GM19043 (cell line): ENCODE measurements around the gene DBH.
"Not testable (repeated sequence)": the region's sequence is repeated elsewhere in the genome, so short reads cannot be mapped to it uniquely, and the experiment has no call there.

ENCODE experiments used
- ATAC-seq: cut with Tn5 transposase; IDR thresholded peaks from one replicate; pipeline ENCODE4 v1.9.1; 2021; ENCODE audit warnings: low read depth; ENCODE audit not compliant: unreplicated experiment

Gene DBH

GRCh38 chr9:133618726-133619125 is 17.4 kb upstream of the DBH start:
- no peak for ATAC-seq

GRCh38 chr9:133619791-133620190 is 16.4 kb upstream of the DBH start:
- no peak for ATAC-seq

GRCh38 chr9:133621725-133622267 is 14.4 kb upstream of the DBH start:
- no peak for ATAC-seq

- ATAC-seq, result no peak
Measured at GRCh38 chr9:133622555-133622954, 13.6 kb upstream of the DBH start.

GRCh38 chr9:133626008-133626407 is 10.2 kb upstream of the DBH start:
- not testable (repeated sequence) for ATAC-seq

- no peak for ATAC-seq
Measured at GRCh38 chr9:133627341-133627740, 8.8 kb upstream of the DBH start.

- ATAC-seq, result no peak
Measured at GRCh38 chr9:133628766-133629165, 7.4 kb upstream of the DBH start.

GRCh38 chr9:133629221-133630110 is 6.7 kb upstream of the DBH start:
- ATAC-seq, result no peak

- ATAC-seq, result no peak
Measured at GRCh38 chr9:133631111-133631510, 5.1 kb upstream of the DBH start.

- no peak for ATAC-seq
Measured at GRCh38 chr9:133632806-133633680, 3.1 kb upstream of the DBH start.

- no peak for ATAC-seq
Measured at GRCh38 chr9:133633681-133634080, 2.5 kb upstream of the DBH start.

GRCh38 chr9:133634081-133634691 is 2.0 kb upstream of the DBH start:
- no peak for ATAC-seq

GRCh38 chr9:133635098-133635497 is 1.1 kb upstream of the DBH start:
- ATAC-seq, result no peak

GRCh38 chr9:133636902-133637301 is 739 bp downstream of the DBH start:
- no peak for ATAC-seq

GRCh38 chr9:133637451-133638055 is 1.4 kb downstream of the DBH start:
- ATAC-seq, result no peak

GRCh38 chr9:133638076-133638475 is 1.9 kb downstream of the DBH start:
- no peak for ATAC-seq

GRCh38 chr9:133638711-133639110 is 2.5 kb downstream of the DBH start:
- no peak for ATAC-seq

GRCh38 chr9:133639613-133640012 is 3.5 kb downstream of the DBH start:
- no peak for ATAC-seq

- no peak for ATAC-seq
Measured at GRCh38 chr9:133640160-133640559, 4.0 kb downstream of the DBH start.

GRCh38 chr9:133640580-133641395 is 4.6 kb downstream of the DBH start:
- ATAC-seq, result no peak
